CD4-positive, alpha-beta T cell (primary cell): ENCODE results near the gene MRM1. TPM values are rescaled to one million over a fixed set of nuclear protein-coding genes. Genes with fewer than 3 reads are reported as not detected.
A peak's percentile ranks its signal among the peaks of the same experiment; 100 is the strongest.

Experiments
- ATAC-seq: fragments of 200-7000 bp; cut with Tn5 transposase; one replicate; pipeline ENCODE4 v1.10.0; 2022; ENCODE audit warnings: mild to moderate bottlenecking; ENCODE audit not compliant: poor library complexity
- CTCF ChIA-PET: fragments of 350-600 bp; sonication (Branson Sonifier 250); formaldehyde crosslinking; loops from one replicate; lab custom pipeline; 2021; ENCODE audit warnings: antibody characterized with exemption, inconsistent platforms; lab: Charles Lee
- POLR2A ChIA-PET: fragments of 350-600 bp; sonication (Branson Sonifier 250); formaldehyde crosslinking; loops from one replicate; lab custom pipeline; 2021; ENCODE audit warnings: antibody characterized with exemption, inconsistent platforms; lab: Charles Lee
- DNase-seq, 14 experiments: peaks; one replicate each; pipeline ENCODE4 v3.0.0-alpha.2; 2013 to 2020; ENCODE audit warnings: mixed read lengths in 2 of 14
- H3K27ac ChIP-seq, 2 donors: one replicate each; pipeline versions ENCODE4 v1.5.1 to v1.7.0; 2013; ENCODE audit warnings: low read length in 2 of 2, low read depth in 1 of 2, mild to moderate bottlenecking in 1 of 2
- H3K27me3 ChIP-seq, 2 experiments: 1 replicate in 1 of 2; 2 replicates in 1 of 2; pipeline versions ENCODE4 v1.6.1 to v1.7.0; 2013; ENCODE audit warnings: low read length in 2 of 2, control low read depth in 1 of 2, mild to moderate bottlenecking in 1 of 2, moderate library complexity in 1 of 2; ENCODE audit not compliant: insufficient read depth in 2 of 2, control insufficient read depth in 1 of 2
- H3K36me3 ChIP-seq: one replicate; pipeline ENCODE4 v1.6.1; 2013; ENCODE audit warnings: low read length, control low read depth; ENCODE audit not compliant: insufficient read depth
- H3K4me1 ChIP-seq: one replicate; pipeline ENCODE4 v1.6.1; 2013; ENCODE audit warnings: low read length, control low read depth; ENCODE audit not compliant: insufficient read depth
- H3K4me3 ChIP-seq: one replicate; pipeline ENCODE4 v1.5.1; 2013; ENCODE audit warnings: mild to moderate bottlenecking, low read length, moderate library complexity
- H3K9me3 ChIP-seq, 2 experiments: 1 replicate in 1 of 2; 2 replicates in 1 of 2; pipeline versions ENCODE4 v1.6.1 to v1.7.0; 2013; ENCODE audit warnings: low read length in 2 of 2, mild to moderate bottlenecking in 2 of 2, control low read depth in 1 of 2, moderate library complexity in 1 of 2; ENCODE audit not compliant: control insufficient read depth in 1 of 2, insufficient read depth in 1 of 2
- H3K27ac Mint-ChIP-seq: one replicate; pipeline ENCODE4 v1.8.0; 2020; ENCODE audit warnings: mixed read lengths
- H3K27me3 Mint-ChIP-seq: one replicate; pipeline ENCODE4 v1.8.0; 2021; ENCODE audit warnings: mixed read lengths
- H3K36me3 Mint-ChIP-seq: one replicate; pipeline ENCODE4 v1.8.0; 2021; ENCODE audit warnings: low read depth, mixed read lengths
- H3K4me1 Mint-ChIP-seq: one replicate; pipeline ENCODE4 v1.8.0; 2021; ENCODE audit warnings: low read depth, mixed read lengths
- H3K4me3 Mint-ChIP-seq: one replicate; pipeline ENCODE4 v1.8.0; 2020; ENCODE audit warnings: mild to moderate bottlenecking, mixed read lengths
- H3K9me3 Mint-ChIP-seq: one replicate; pipeline ENCODE4 v1.8.0; 2020; ENCODE audit warnings: mixed read lengths
- CTCF ChIP-seq: fragments of 200-600 bp; IDR thresholded peaks from one replicate; pipeline ENCODE4 v1.8.0; 2022; ENCODE audit warnings: antibody characterized with exemption, mild to moderate bottlenecking
- intact Hi-C, 2 experiments: fragments of 100-400 bp; cut with DNase I in 1 of 2; cut with micrococcal nuclease in 1 of 2; formaldehyde crosslinking; loops; one replicate each; pipeline versions ENCODE4 v1.15.1 to v1.9.0; 2023 to 2025; cut with DNase I, micrococcal nuclease
- total RNA-seq, 174 experiments: library from RNA in 2 of 174; stranded (reverse) in 2 of 174; gene quantifications; one replicate each; pipeline ENCODE4 v1.2.3 and lab custom pipeline; 2021 to 2026

The MRM1 gene
- total RNA-seq, 2 experiments from 2014 or later, result 0.81 to 1.1 TPM

GRCh38 chr17:36600465-36600864, 918 bp upstream of the MRM1 start:
- H3K9me3 Mint-ChIP-seq, result no peaks in the 10 kb centered on the region
- Histone ChIP-seq H3K27me3 (no peaks in the 10 kb centered on the region), H3K27ac (no peak overlapping the region), H3K36me3 (no peaks in the 10 kb centered on the region), H3K4me1 (peaks cover 31% of the 10 kb centered on the region), H3K9me3 (no peaks in the 10 kb centered on the region), H3K4me3 (peak overlapping the region; percentile 89)
- intact Hi-C loops, result loop anchor here in 1 of 2 experiments (2.0 kb wide), 2 partner anchors 54 to 886 kb away; no protein-coding TSS in a partner anchor
- ATAC-seq, result no peak
- CTCF ChIA-PET, result interaction anchor here (1.0 to 3.6 kb wide), 4 partner anchors 25 to 446 kb away, joined by 3 to 20 read pairs (median 4); partner anchors contain the start of genes MYO19 and PIGW
- no peak for TF ChIP-seq CTCF
- H3K27ac Mint-ChIP-seq, result peak overlapping the region; percentile 94
- no peak for DNase-seq
- POLR2A ChIA-PET, result interaction anchor here (1.5 to 3.5 kb wide), 8 partner anchors 8 to 490 kb away, joined by 4 to 56 read pairs (median 11); partner anchors contain the start of genes AATF, DHRS11, GGNBP2 and MYO19
- peaks cover 5% of the 10 kb centered on the region for H3K36me3 Mint-ChIP-seq
- peak overlapping the region; percentile 97 for H3K4me3 Mint-ChIP-seq
- H3K27me3 Mint-ChIP-seq, result no peaks in the 10 kb centered on the region
- H3K4me1 Mint-ChIP-seq, result peaks cover 40% of the 10 kb centered on the region

- Mint-ChIP-seq H3K36me3 (peaks cover 5% of the 10 kb centered on the region), H3K4me3 (peak overlapping the region; percentile 97), H3K4me1 (peaks cover 45% of the 10 kb centered on the region), H3K27me3 (no peaks in the 10 kb centered on the region), H3K27ac (peak overlapping the region; percentile 94), H3K9me3 (no peaks in the 10 kb centered on the region)
- intact Hi-C loops, result loop anchor here in 1 of 2 experiments (2.0 kb wide), 2 partner anchors 54 to 886 kb away; no protein-coding TSS in a partner anchor
- CTCF ChIA-PET, result interaction anchor here (1.0 to 3.6 kb wide), 5 partner anchors 25 to 639 kb away, joined by 3 to 20 read pairs (median 4); partner anchors contain the start of genes MYO19 and PIGW
- Histone ChIP-seq H3K4me1 (peaks cover 31% of the 10 kb centered on the region), H3K27ac (peak overlapping the region; percentile 49 to 65), H3K9me3 (no peaks in the 10 kb centered on the region), H3K27me3 (no peaks in the 10 kb centered on the region), H3K4me3 (peak overlapping the region; percentile 89), H3K36me3 (no peaks in the 10 kb centered on the region)
- ATAC-seq, result peak; percentile 42
- DNase-seq, result peak in 8 of 14 experiments; percentile 13 to 62 (median 26)
- peak; percentile 16 for TF ChIP-seq CTCF
- POLR2A ChIA-PET, result interaction anchor here (1.0 to 3.5 kb wide), 12 partner anchors 9 to 489 kb away, joined by 3 to 56 read pairs (median 6); partner anchors contain the start of genes AATF, DHRS11, GGNBP2 and MYO19
Observed at GRCh38 chr17:36600936-36601302, 464 bp upstream of the MRM1 start.

GRCh38 chr17:36602030-36602748, 806 bp downstream of the MRM1 start:
- Histone ChIP-seq H3K4me3 (peak overlapping the region; percentile 89), H3K27ac (no peak overlapping the region), H3K9me3 (no peaks in the 10 kb centered on the region), H3K36me3 (no peaks in the 10 kb centered on the region), H3K27me3 (no peaks in the 10 kb centered on the region), H3K4me1 (peaks cover 31% of the 10 kb centered on the region)
- DNase-seq, result peak in 2 of 14 experiments; percentile 30 to 38
- no peak for ATAC-seq
- ChIA-PET POLR2A (interaction anchor here (0.7 to 3.5 kb wide), 19 partner anchors 9 to 617 kb away, joined by 3 to 56 read pairs (median 4); partner anchors contain the start of genes AATF, DHRS11, GGNBP2 and MYO19), CTCF (interaction anchor here (0.6 to 3.6 kb wide), 14 partner anchors 8 to 771 kb away, joined by 3 to 20 read pairs (median 4); partner anchors contain the start of genes MYO19 and PIGW)
- H3K27me3 Mint-ChIP-seq, result no peaks in the 10 kb centered on the region
- H3K4me3 Mint-ChIP-seq, result peak overlapping the region; percentile 97
- no peaks in the 10 kb centered on the region for H3K9me3 Mint-ChIP-seq
- peaks cover 47% of the 10 kb centered on the region for H3K4me1 Mint-ChIP-seq
- no peak for TF ChIP-seq CTCF
- H3K36me3 Mint-ChIP-seq, result peaks cover 5% of the 10 kb centered on the region
- intact Hi-C loops, result loop anchor here (1.0 to 2.0 kb wide), 3 partner anchors 12 to 771 kb away; no protein-coding TSS in a partner anchor
- H3K27ac Mint-ChIP-seq, result peak overlapping the region; percentile 30
